Activated CD4-positive, alpha-beta T cell treated with anti-CD3 and anti-CD28 coated beads, Interleukin-2, amount 50 U/mL, for 24 hours (primary cell): ENCODE measurements around the gene B4GALNT2.
"Not testable (repeated sequence)": the region's sequence is repeated elsewhere in the genome, so short reads cannot be mapped to it uniquely, and the experiment has no call there.

Experiments used
- DNase-seq, 2 donors: peaks; one replicate each; pipeline ENCODE4 v3.0.0-alpha.2; 2020; ENCODE audit warnings: low read depth in 1 of 2, low spot score in 1 of 2

Gene B4GALNT2

GRCh38 chr17:49120166-49120565, 12.4 kb upstream of the B4GALNT2 start:
- DNase-seq: no peak

DNA sequence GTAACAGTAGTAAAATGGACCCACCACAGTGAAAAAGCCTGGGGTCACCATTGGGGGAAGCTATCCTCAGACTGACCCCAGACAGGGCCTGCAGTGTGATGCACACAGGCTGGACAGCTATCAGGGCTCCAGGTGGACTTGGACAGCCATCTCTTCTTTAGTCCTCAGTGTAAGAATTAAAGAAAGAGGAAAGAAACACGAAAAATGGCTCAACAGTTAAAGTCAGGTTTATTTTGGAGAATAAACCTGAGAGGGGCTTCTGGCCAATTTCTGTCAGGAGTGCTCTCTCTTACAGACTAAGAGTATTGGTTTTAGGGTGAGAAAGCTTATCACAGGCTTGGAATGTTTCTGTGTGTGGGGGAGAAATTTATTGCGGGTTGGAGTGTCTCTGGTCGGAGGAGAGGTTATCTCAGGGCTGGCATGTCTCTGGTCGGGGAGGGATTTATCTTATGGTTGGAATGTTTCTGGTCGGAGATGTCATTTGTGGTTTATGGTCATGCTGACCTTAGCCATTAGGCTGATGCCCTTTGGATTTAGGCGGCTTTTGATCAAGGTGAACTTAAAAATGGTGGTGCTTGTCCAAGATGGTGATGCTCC, 10.8 kb upstream of the B4GALNT2 start:
- DNase-seq: no peak

DNA sequence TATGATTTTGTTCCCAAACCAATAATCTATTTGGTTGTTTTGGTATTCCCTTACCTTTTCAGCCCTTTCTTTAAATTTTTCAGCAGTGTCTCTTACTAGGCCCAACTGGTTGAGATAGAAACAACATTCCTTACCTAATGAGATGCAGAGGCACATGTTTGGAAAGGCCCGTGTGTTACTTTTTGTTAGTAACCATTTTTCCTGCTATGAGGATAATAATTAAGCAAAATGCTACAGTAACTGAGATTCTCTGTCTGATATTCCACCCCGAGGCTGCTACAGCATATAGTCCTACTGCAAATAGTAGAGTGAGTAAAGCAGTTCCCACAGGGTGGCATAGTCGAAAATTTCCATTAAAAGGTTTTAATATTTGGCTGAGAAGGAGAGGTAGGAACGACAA, 10.0 kb upstream of the B4GALNT2 start:
- DNase-seq: no peak

DNA sequence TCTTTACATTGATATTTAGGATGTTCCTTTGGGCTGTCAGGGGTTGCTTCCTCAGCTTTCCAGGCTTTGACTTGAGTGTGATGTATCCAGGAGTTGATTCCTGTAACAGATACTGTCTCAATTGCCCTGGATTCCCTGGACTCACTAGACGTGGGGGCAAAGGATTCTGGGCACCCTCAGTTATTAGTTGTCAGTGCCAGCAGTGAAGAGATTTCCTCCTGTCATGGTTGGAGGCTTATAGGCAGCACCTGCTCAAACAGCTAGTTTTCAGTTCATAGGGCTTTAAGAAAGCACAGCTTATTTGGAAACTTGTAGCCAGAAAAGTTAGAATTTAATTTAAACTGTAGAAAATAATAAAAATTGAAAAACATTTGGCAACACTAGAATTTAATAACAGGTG, 9.5 kb upstream of the B4GALNT2 start:
- DNase-seq: no peak

DNA sequence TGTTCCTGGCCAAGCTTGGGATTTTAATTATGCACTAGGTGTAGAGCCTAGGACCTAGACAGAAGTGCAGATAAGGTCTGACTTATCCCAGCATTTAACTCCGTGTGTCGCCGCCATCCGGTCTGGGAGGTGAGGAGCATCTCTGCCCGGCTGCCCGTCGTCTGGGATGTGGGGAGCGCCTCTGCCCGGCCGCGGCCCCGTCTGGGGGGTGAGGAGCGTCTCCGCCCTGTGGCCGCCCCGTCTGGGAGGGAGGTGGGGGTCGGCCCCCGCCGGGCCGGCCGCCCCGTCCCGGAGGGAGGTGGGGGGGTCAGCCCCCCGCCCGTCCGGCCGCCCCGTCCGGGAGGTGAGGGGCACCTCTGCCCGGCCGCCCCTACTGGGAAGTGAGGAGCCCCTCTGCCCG, 7.1 kb upstream of the B4GALNT2 start:
- no peak for DNase-seq

DNA sequence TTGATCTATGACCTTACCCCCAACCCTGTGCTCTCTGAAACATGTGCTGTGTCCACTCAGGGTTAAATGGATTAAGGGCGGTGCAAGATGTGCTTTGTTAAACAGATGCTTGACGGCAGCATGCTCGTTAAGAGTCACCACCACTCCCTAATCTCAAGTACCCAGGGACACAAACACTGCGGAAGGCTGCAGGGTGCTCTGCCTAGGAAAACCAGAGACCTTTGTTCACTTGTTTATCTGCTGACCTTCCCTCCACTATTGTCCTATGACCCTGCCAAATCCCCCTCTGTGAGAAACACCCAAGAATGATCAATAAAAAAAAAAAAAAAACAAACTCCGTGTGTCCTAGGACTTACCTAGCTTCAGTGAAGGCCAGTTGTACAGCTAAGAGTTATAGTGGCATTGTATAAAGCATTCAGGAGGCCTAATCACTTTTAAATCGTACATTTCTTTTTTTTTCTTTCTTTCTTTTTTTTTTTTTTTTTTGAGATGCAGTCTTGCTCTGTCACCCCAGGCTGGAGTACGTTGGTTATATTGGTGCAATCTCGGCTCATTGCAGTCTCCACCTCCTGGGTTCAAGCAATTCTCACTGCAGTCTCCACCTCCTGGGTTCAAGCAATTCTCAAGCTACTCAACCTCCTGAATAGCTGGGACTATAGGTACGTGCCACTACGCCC, 6.2 kb upstream of the B4GALNT2 start:
- DNase-seq: not testable (repeated sequence)

- DNase-seq: not testable (repeated sequence)
Observed at GRCh38 chr17:49129359-49129950, 3.1 kb upstream of the B4GALNT2 start.

GRCh38 chr17:49130891-49131290, 1.7 kb upstream of the B4GALNT2 start:
- DNase-seq: no peak

DNA sequence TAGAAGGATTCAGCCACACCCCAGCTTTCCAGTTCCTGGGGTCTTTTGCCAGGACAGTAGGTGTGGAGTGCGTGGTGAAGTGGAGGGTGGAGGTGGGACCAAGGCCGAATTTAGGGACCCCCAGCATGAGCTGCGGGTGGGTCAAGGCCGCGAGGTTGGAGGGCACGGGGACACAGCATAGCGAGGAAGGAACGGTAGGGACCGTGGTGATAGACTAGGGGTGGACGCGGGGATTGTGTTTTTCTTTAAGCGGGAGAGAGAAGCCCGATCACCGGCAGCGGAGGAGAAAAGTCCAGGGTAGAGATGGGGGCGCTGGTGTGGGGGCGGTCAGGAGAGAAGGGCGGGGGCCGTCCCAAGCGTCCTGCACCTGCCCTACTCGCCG, 261 bp upstream of the B4GALNT2 start:
- no peak for DNase-seq

GRCh38 chr17:49136335-49136734, 3.8 kb downstream of the B4GALNT2 start:
- no peak for DNase-seq

DNA sequence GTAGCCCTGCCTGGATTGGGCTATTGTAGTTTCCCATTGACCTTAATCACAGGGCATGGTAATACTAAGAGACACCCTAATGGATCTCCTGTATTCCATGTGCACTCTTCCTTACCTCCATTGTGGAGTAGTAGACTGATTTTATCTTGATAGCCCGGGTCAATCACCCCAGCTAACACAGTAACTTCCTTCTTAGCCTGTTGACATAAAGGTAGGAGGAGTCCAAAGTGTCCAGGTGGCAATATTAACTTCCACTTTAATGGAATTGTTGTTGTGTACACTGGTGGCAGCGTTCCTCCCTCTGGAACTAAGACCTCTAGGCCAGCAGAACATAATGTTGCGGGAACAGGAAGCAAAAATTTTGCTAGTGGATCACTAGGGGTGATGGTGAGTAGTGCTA, 13.1 kb downstream of the B4GALNT2 start:
- not testable (repeated sequence) for DNase-seq

DNA sequence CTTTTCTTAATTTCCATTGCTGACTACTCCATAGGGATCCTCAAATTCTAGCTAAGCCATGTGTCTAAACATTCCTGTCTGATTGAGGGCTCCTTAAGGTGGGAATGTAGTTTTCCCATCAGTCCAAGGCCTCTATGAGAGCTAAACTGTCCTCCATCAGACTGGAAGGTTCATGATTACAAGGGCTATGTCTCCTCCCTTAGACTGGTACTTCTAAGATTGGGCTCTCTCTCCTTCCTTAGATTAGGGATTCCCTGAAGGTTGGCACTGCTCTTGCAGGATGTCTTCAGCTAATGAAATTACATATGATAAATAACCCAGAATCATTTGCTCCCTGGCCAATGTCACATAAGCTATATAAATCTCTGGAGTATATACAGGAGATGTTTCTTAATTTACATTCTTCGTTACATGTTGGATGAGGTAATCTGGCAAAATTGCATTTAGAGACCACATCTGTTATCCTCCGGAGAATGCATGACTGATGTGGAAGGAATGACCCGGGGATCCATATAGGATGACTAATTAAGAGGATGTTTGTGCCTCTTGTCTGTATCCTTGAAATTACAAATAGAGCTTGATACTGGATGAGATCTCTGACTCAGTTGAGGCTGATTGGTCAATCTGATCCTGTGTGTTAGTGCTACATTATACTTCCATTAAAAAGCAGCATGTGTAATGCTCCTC, 14.2 kb downstream of the B4GALNT2 start:
- no peak for DNase-seq

DNA sequence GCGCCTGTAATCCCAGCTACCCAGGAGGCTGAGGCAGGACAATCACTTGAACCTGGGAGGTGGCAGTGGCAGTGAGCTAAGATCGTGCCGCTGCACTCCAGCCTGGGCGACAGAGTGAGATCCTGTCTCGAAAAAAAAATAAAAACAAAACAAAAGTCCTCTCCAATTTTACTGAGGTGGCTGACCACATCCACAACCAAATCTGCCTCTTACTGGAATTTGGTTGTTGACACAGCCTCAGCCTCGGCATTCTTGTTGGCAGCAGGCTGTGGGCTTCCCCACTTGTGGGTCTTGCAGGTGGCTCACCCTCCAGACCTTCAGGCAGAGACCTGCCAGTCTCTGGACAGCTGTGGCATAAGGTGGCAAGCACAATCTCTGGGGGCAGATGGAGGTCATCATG, 15.6 kb downstream of the B4GALNT2 start:
- DNase-seq: no peak

- DNase-seq: no peak
Observed at GRCh38 chr17:49151996-49152395, 19.4 kb downstream of the B4GALNT2 start.

GRCh38 chr17:49156256-49156655, 23.7 kb downstream of the B4GALNT2 start:
- DNase-seq: no peak

- DNase-seq: no peak
Observed at GRCh38 chr17:49157784-49158183, 25.2 kb downstream of the B4GALNT2 start.

DNA sequence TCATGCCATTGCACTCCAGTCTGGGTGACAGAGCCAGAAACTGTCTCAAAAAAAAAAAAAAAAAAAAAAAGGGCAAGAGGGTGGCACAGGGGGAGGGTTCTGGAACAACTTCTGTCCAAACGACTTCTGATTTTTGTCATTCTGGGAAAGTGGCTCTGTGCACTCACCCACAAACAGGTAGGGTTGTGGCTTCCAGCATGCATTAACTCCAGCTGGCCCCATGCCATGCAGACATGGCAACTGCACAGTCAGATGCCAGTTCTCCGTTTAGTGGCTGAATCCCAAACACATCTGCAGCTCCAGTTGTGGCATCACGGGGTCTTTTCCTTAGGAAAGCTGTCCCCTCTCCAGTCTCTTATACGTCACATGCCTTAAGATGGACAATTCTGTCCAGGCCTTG, 30.3 kb downstream of the B4GALNT2 start:
- no peak for DNase-seq

GRCh38 chr17:49165143-49165542, 32.6 kb downstream of the B4GALNT2 start:
- no peak for DNase-seq

DNA sequence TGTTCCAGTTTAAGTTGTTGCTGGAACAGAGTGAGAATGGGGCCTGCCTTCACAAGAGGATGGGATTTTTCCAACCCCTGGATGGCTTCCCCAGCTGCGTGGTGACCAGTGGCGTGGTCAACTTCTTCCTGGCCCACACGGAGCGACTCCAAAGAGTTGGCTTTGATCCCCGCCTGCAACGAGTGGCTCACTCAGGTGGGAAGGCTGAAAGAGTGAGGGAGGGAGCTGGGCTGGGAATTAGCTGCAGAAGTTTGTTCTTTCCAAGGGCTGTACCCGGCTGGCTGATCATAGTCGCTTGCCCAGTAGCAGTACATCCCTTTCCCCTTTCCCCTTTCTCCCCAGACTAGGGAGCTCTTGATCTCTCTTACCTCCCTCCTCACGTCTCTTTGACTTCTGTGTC, 36.1 kb downstream of the B4GALNT2 start:
- no peak for DNase-seq

- DNase-seq: no peak
Observed at GRCh38 chr17:49170216-49170615, 37.6 kb downstream of the B4GALNT2 start.

- DNase-seq: not testable (repeated sequence)
Observed at GRCh38 chr17:49170711-49171110, 38.1 kb downstream of the B4GALNT2 start.

DNA sequence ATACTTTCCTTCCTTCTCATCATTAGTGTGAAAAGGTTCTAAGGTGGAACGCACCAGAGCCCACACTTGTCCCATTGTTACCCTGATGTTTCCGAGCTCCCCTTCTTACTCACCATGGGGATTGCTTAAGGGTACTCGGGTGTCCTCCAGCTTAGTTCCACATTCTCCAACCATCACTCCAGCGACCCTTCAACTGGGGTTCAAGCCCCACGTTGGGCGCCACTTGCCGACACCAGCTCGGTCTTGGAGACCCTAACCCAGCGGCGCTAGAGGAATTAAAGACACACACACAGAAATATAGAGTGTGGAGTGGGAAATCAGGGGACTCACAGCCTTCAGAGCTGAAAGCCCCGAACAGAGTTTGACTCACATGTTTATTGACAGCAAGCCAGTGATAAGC, 43.4 kb downstream of the B4GALNT2 start:
- DNase-seq: not testable (repeated sequence)
